Stimulated activated naive CD4-positive, alpha-beta T cell treated with Interleukin-2 at 50 U/mL for 16 hours (primary cell): Measurements from ENCODE around the gene CAMKK2.
"Not testable (repeated sequence)": the region's sequence is repeated elsewhere in the genome, so short reads cannot be mapped to it uniquely, and the experiment has no call there.

Experiments used
- DNase-seq: peaks from one replicate; lab custom pipeline; 2025; lab: John Stamatoyannopoulos, UW

Gene CAMKK2

DNA sequence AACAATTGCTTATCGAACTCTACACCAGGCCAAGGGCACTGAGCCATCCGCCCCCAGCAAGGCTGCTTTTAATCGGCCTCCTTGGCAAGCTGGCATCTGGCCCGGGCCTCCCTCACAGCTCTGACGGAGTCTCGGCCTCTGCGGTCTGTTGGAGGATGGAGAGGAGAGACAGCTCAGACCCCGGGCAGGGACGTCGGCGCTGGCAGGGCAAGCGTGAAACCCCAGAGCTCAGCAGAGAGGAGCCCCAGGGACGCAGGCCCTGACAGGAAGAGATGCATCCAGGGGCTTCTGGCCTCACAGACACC lies 17.5 kb downstream of the CAMKK2 start:
- no peak for DNase-seq

DNA sequence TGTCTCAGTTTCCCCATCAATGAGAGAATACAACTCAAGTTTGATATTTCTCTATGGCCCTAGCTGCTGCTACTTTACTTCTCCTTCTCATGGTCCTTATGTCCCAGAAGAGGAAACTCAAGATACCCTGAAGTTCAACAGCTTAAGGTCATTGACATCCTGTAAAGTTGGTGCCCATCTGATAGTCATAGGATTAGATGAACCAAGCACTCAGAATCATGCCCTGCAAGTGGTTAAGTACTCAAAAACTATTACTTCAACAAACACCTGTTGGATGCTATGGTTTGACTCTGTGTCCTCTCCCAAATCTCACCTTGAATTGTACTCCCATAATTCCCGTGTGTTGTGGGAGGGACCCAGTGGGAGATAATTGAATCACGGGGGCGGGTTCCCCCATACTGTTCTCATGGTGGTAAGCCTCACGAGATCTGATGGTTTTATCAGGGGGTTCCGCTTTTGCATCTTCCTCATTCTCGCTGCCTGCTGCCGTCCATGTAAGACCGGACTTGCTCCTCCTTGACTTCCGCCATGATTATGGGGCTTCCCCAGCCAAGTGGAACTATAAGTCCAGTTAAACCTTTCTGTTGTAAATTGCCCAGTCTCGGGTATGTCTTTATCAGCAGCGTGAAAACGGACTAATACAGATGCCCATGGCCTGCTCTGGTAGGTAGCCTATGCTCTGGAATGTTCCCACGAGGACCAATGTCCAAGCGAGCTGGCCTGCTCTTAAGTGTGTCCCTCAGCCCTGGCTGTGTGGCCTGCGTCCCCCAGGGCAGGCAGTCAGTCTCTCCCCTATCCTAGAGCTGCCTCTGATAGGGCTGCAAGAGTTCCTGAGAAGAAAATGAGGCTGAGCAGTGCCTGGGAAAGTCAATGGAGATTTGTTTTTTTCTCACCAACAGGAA lies 18.1 kb downstream of the CAMKK2 start:
- no peak for DNase-seq

- no peak for DNase-seq
Measured at GRCh38 chr12:121277374-121277759, 19.1 kb downstream of the CAMKK2 start.

DNA sequence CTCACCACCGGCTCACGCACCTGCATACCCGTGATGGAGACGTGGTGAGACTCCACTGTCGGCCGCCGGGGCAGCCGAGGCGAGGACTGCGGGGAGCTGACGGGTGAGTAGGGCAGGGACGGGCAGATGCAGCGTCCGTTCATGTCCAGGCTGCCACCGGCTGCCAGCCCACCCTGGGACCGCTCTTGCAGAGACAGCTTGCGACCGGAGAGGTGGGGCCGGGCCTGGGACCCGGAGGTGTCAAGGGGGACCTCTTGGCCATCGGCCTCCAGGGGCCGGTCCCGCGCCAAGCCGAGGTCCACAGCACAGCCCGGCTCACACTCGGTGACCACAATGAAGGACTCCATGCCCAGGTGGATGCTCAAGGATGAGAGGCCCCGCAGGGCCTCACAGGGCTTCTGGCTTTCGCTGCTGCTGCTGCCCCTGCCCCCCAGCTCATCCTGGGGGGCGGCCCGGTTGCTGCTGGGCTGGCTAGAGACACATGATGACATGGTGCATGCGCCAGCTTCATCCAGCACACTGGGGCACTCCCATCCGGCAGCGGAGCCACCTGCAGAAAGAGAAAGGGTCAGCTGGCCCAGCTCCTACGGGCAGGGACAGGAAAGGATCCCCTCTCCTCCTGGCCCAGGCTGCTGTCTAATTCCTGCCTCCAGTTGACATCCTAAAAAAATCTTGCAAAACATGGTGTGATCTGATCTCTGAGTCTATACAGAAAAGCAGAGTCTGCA lies 22.3 kb downstream of the CAMKK2 start:
- no peak for DNase-seq

- DNase-seq, result no peak
Measured at GRCh38 chr12:121273364-121273896, 23.1 kb downstream of the CAMKK2 start.

- DNase-seq, result no peak
Measured at GRCh38 chr12:121267822-121268221, 28.7 kb downstream of the CAMKK2 start.

- no peak for DNase-seq
Measured at GRCh38 chr12:121264951-121265515, 31.5 kb downstream of the CAMKK2 start.

DNA sequence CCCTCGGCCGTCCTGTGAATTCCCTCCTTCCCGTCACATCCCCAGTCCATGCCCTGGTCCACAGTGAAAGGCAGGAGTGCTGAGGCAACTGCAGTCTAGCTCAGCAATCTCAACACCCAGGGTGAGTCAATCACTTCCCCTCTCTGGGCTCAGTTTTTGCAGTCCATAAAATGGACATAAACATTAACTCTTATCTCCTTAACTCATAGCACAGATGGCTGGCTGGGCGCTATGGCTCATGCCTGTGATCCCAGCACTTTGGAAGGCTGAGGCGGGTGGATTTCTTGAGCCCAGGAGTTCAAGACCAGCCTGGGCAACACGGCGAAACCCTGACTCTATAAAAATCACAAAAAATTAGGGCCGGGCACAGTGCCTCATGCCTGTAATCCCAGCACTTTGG lies 32.4 kb downstream of the CAMKK2 start:
- DNase-seq, result no peak

- no peak for DNase-seq
Measured at GRCh38 chr12:121263206-121263935, 33.1 kb downstream of the CAMKK2 start.

- DNase-seq, result no peak
Measured at GRCh38 chr12:121261398-121261797, 35.1 kb downstream of the CAMKK2 start.

DNA sequence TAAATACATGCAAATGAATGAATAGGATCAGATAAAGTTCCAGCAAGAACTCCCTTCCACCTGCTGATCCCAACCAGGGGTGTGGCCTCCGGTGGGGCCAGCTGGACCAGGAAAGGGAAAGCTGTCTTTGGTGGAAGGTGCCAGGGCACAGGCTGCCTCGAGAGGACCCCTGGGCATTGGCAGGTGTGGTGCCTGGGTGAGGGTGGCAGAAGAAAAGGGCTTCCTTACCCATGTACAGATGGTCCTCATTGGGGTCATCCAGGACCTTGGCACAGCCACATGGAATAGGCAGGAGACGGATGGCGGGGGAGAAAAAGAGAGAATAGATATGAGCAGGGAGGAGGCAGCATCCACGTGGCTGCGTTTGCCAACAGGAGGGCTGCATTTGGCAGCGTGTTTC lies 36.4 kb downstream of the CAMKK2 start:
- no peak for DNase-seq

GRCh38 chr12:121259074-121259473 lies 37.4 kb downstream of the CAMKK2 start:
- no peak for DNase-seq

DNA sequence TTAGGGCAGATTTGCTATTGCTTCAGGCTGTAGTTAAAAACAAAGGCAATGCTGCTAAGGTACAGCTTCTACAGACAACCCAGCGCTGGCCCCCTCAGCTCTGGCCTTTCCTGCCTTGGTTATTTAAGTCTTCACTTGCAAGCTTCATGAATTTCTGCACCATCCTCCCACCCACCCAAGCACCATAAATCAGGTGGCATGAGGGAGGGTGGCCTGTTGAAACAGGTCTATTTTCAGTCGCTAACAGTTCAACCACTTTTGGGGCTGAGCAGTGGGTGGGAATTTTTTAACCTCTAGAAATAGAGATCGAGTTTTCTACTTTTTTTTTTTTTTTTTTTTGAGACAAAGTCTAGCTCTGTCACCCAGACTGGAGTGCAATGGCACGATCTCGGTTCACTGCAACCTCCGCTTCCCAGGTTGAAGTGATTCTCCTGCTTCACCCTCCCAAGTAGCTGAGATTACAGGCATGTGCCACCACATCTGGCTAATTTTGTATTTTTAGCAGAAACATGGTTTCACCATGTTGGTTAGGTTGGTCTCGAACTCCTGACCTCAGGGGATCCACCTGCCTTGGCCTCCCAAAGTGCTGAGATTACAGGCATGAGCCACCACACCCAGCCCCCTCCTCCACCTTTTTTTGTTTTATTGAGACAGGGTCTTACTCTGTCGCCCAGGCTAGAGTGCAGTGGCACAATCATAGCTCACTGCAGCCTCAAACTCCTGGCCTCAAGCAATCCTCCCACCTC lies 38.6 kb downstream of the CAMKK2 start:
- not testable (repeated sequence) for DNase-seq

GRCh38 chr12:121255433-121255832 lies 41.1 kb downstream of the CAMKK2 start:
- no peak for DNase-seq

- no peak for DNase-seq
Measured at GRCh38 chr12:121253638-121254335, 42.7 kb downstream of the CAMKK2 start.

DNA sequence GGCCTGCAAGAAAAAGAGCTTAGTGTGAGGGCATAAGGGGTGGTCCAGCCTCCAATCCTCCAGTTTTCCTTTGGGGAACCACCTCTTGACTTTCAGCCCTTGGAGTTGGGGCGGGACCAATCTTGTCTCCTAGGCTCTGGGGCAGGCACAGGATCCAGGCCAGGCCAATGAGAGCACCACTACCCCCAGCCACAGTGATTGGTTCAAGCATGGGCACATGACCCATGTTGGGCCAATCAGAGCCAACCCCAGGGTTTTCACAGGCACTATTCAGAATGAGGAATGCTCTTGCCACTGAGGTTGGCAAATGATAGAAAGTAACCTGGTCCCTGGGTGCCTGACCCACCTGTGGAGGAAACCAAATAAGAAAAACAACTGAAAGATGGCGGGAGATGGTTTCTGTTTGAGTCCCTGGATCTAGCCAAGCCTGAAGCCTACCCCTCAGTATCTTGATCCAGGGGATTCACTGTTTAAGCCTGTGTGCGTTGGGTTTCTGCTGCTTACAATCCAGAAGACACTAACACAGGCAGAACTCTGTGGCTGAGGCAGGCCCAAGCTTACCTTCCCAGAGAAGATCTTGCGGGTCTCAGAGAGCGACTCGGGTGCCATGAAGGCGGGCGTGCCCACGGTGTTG lies 43.7 kb downstream of the CAMKK2 start:
- no peak for DNase-seq

- DNase-seq, result no peak
Measured at GRCh38 chr12:121251838-121252237, 44.7 kb downstream of the CAMKK2 start.

GRCh38 chr12:121250359-121250758 lies 46.1 kb downstream of the CAMKK2 start:
- no peak for DNase-seq

- no peak for DNase-seq
Measured at GRCh38 chr12:121248622-121249021, 47.9 kb downstream of the CAMKK2 start.

DNA sequence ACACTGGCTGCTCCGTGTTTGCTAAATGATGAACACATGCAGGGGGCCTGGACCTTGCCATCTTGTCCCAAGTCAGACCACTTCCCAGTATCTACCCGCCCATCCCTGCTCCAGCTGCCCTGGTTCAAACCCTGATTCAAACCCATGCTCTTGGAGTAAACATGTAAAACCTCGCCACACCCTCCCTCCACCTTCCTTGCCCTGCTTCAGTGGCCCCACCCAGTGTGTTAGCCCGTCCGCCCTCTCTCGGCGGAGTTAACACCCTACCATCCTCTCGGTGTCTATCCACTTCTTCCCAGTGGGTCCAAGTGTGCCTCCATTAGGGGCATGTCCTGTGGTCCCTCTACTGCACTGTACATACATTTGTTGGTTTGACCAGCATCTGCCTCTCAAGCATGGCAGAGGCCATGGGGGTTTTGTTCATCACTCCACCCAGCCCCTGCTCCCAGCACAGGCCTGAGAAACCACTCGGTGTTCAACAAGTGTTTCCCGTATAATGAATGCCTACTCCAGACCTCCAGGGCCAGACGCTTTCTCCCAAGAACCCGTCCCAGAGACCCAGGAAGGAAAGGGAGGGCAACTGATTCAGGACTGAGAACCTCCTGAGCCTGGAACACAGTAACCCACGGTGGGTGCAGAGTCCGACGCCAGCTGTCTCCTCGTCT lies 49.5 kb downstream of the CAMKK2 start:
- no peak for DNase-seq
